Measurements from ENCODE around the gene MAP4K4. TPM values are rescaled to one million over a fixed set of nuclear protein-coding genes. Genes with fewer than 3 reads are reported as not detected.
A peak's percentile ranks its signal among the peaks of the same experiment; 100 is the strongest.

Gene MAP4K4
- total and polyA plus RNA-seq, 2 experiments from 2014 or later, result 20.3 to 115 TPM

DNA sequence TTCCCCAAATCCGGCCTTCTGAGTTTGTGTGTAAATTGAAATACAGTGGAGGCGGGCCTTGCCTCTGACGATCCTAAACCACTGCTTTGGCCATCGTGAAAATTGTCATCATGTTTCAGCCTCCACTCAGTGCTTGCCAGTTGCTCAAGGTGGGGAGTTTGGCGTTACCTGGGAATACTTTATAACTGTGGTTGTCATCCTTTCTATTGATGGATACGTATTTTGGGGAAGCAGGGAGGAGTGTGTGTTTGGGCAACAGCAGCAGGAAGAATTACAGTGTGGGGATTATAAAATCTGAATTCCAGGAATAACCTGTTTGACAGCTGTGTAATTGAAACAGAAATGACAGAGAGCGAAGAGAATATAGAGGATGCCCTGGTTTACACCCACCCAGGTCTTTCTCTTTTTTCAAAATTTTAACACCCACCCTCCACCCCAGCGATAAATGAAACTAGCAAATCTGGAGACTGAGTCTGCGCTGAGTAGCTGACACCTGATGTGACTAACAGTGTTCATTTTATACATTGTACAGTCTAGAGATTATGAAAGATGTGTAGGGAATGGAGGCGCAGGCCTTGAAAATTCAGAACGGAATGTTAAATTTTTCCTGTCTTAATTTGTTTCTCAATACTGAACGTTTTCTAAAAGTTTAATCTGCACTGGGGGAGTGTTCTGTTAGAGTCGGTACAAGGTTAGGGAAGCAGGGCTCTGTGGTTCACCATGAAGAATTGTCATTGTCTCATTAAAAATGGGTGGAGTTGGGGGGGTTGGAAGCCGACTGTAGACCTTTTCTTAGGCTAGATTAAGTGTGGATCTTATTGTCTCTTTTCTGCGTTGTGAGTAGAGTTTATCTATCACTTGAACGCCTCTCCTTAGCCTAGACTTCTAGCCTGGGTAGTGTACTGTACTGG, 1.6 kb downstream of the MAP4K4 start:
- H3K27ac ChIP-seq, result peak overlapping the region; percentile 63
- no peaks in the 10 kb centered on the region; the same call in 1 of the 2 replicates for H3K36me3 ChIP-seq (ENCODE audit: low read depth)
- H3K4me1 ChIP-seq (ENCODE audit: insufficient read depth), result peaks cover 25% of the 10 kb centered on the region
- DNase-seq, result peak; percentile 62
- H3F3A ChIP-seq (ENCODE audit: insufficient read depth), result peaks cover 53% of the 10 kb centered on the region
- 0 out of 2 replicates have a peak overlapping the region, but pooled peaks have one; percentile 18 for H2AFZ ChIP-seq
- H3K79me2 ChIP-seq (ENCODE audit: insufficient read depth), result peaks cover 61% of the 10 kb centered on the region
- peak overlapping the region; percentile 88 for H3K4me2 ChIP-seq (ENCODE audit: unreplicated experiment)
- TF ChIP-seq EZH2 (IDR thresholded peaks at IDR 0.05; ENCODE audit: insufficient read depth, poor library complexity, severe bottlenecking) (no peak), EZH2phosphoT487 (IDR thresholded peaks at IDR 0.05; ENCODE audit: insufficient read depth, low read depth) (no peak)
- H3K4me3 ChIP-seq, result peak overlapping the region; percentile 96
- WGBS, 2 experiments (ENCODE audit: low coverage in 1 of 2, low lambda C conversion rate in 2 of 2, missing lambda C conversion rate in 2 of 2), result 3 to 4% methylated on average over 16 of the region's 16 CpGs
- H4K20me1 ChIP-seq (ENCODE audit: insufficient read depth), result no peaks in the 10 kb centered on the region
- in situ Hi-C loops (cut with MboI), result loop anchor here (5.0 to 10.0 kb wide), 2 partner anchors 133 to 284 kb away; no protein-coding TSS in a partner anchor
- H3K9me2 ChIP-seq (ENCODE audit: insufficient read depth), result no peaks in the 10 kb centered on the region
- H3K9ac ChIP-seq, result peak overlapping the region; percentile 95
- H3K9me3 ChIP-seq (ENCODE audit: low read depth), result no peaks in the 10 kb centered on the region
- no peaks in the 10 kb centered on the region for H3K27me3 ChIP-seq (replicated peaks; ENCODE audit: insufficient read depth)

DNA sequence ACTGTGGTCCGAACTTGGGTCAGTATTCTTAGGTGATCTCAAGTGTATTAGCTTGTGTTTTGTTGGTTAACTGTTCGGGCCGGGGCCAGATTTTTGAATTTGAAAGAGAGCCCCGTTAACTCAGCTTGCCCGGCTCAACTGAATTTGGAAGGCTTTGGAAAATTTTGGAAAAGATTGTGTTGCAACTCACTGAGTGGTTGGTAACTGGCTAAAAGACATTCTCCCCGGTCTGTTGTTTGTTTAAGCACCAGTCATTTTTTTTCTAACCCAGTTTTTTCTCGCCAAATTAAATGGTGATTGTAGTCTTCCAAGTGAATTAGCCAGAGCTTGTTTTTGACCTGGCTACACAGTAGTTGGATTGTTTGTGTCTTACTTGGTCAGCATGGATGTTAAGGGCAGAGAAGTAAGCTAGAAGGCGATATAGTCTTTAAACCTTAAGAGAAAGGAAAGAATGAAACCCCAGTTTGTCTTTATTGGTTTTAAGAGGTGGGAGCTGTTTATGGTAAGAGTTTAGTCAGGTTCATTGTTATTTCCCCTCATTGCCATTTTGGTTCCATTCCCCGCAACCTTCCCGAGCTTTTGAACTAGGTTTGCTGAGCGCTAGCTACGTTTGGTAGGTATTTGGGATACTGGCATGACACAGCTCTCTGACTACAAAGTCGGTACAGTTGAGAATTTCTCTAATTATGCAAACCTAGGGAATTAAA, 2.4 kb downstream of the MAP4K4 start:
- Histone ChIP-seq H3K79me2 (ENCODE audit: insufficient read depth) (peaks cover 68% of the 10 kb centered on the region), H3K4me3 (peak overlapping the region; percentile 96), H3K9me2 (ENCODE audit: insufficient read depth) (no peaks in the 10 kb centered on the region), H3K4me2 (ENCODE audit: unreplicated experiment) (peak overlapping the region; percentile 88), H3F3A (ENCODE audit: insufficient read depth) (peaks cover 58% of the 10 kb centered on the region), H3K4me1 (ENCODE audit: insufficient read depth) (peaks cover 32% of the 10 kb centered on the region), H2AFZ (no peak overlapping the region), H3K27ac (peak overlapping the region; percentile 63), H3K9me3 (ENCODE audit: low read depth) (no peaks in the 10 kb centered on the region), H3K27me3 (replicated peaks; ENCODE audit: insufficient read depth) (no peaks in the 10 kb centered on the region), H3K36me3 (ENCODE audit: low read depth) (no peaks in the 10 kb centered on the region; the same call in 1 of the 2 replicates), H3K9ac (peak overlapping the region; percentile 95), H4K20me1 (ENCODE audit: insufficient read depth) (no peaks in the 10 kb centered on the region)
- TF ChIP-seq EZH2 (IDR thresholded peaks at IDR 0.05; ENCODE audit: insufficient read depth, poor library complexity, severe bottlenecking) (no peak), EZH2phosphoT487 (IDR thresholded peaks at IDR 0.05; ENCODE audit: insufficient read depth, low read depth) (no peak)
- DNase-seq, result peak; percentile 64
- 9 to 10% methylated on average over 13 of the region's 13 CpGs for WGBS, 2 experiments (ENCODE audit: low coverage in 1 of 2, low lambda C conversion rate in 2 of 2, missing lambda C conversion rate in 2 of 2)
- in situ Hi-C loops (cut with MboI), result loop anchor here (5.0 to 10.0 kb wide), 2 partner anchors 132 to 285 kb away; no protein-coding TSS in a partner anchor

DNA sequence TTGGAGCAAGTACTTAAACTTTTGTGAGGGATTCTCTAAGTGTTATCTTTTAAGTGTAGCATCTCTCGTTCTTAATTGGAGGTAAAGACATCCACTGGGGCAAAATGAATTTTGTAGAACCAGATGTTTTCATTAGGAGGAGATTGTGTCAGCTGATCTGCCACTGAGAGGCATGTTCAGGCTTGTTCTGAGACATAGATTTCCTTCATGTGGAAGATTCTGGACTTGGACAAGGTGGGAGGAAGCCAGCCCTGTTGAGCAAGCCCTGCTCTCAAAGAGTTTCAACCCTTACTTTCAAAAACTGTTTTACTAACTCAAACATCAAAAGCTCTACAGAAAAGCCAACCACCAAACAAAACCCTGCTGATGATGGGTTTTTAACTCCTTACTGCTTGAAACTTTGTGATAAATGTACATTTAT, 6.5 kb downstream of the MAP4K4 start:
- Histone ChIP-seq H2AFZ (no peak overlapping the region), H3K9ac (peak overlapping the region; percentile 61), H3K27ac (peak overlapping the region; percentile 82), H3K27me3 (replicated peaks; ENCODE audit: insufficient read depth) (no peaks in the 10 kb centered on the region), H4K20me1 (ENCODE audit: insufficient read depth) (no peaks in the 10 kb centered on the region), H3K4me1 (ENCODE audit: insufficient read depth) (peaks cover 56% of the 10 kb centered on the region), H3K4me3 (0 out of 2 replicates have a peak overlapping the region, but pooled peaks have one; percentile 6), H3F3A (ENCODE audit: insufficient read depth) (peaks cover 61% of the 10 kb centered on the region), H3K9me2 (ENCODE audit: insufficient read depth) (no peaks in the 10 kb centered on the region), H3K79me2 (ENCODE audit: insufficient read depth) (peaks cover 99% of the 10 kb centered on the region), H3K9me3 (ENCODE audit: low read depth) (no peaks in the 10 kb centered on the region), H3K4me2 (ENCODE audit: unreplicated experiment) (peak overlapping the region; percentile 5), H3K36me3 (ENCODE audit: low read depth) (no peaks in the 10 kb centered on the region; the same call in 1 of the 2 replicates)
- WGBS, 2 experiments (ENCODE audit: low coverage in 1 of 2, low lambda C conversion rate in 2 of 2, missing lambda C conversion rate in 2 of 2), result 0 to 9% methylated on average over 1 of the region's 1 CpG
- DNase-seq, result peak; percentile 88
- in situ Hi-C loops (cut with MboI), result no loop called here
- TF ChIP-seq EZH2 (IDR thresholded peaks at IDR 0.05; ENCODE audit: insufficient read depth, poor library complexity, severe bottlenecking) (no peak), EZH2phosphoT487 (IDR thresholded peaks at IDR 0.05; ENCODE audit: insufficient read depth, low read depth) (no peak)

Data from GM23248 (cell line).